8988T (cell line): Measurements from ENCODE around the gene LRP1B.

Source experiments
- DNase-seq: peaks from one replicate; pipeline ENCODE4 v3.0.0; 2011

The LRP1B gene

DNA sequence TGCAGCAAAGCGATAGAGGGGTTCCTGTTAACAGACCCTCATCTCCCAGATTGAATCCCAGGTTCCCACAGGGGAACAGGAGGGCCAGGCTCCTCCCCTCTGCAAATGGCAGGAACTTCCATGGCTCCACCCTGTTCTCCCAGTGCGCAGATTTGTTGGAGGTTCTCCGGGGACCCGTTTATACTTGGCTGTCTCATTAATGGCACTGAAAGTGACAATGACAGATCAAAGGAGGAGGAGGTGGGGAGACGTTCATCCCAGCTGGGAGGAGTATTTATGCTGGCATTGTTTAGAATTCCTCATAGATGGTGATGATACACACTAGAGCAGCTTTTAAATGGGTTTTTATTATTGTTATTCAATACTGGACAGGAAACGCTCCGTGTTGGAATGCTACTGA, 186.9 kb downstream of the LRP1B start:
- DNase-seq: no peak

GRCh38 chr2:141942006-141942789, 188.6 kb downstream of the LRP1B start:
- DNase-seq: no peak

- no peak for DNase-seq
Observed at GRCh38 chr2:141941210-141941714, 189.6 kb downstream of the LRP1B start.

DNA sequence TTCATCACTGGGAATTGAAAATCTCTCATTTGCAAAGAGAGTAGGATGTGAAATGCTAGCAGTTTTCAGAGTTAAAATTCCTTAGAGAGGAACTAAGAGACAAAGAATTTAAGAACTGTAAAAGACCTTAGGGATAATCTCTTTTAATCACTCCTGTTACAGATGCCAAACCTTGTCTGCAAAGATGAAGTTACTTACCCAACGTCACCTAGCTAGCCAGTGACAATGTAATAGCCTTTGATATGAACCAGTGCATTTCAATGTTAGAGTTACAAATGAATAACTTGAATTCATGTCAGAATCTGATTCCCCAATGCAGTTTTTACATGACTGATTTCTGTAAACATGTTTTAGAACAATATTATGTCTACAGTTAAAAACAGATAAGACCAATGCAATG, 190.1 kb downstream of the LRP1B start:
- no peak for DNase-seq

DNA sequence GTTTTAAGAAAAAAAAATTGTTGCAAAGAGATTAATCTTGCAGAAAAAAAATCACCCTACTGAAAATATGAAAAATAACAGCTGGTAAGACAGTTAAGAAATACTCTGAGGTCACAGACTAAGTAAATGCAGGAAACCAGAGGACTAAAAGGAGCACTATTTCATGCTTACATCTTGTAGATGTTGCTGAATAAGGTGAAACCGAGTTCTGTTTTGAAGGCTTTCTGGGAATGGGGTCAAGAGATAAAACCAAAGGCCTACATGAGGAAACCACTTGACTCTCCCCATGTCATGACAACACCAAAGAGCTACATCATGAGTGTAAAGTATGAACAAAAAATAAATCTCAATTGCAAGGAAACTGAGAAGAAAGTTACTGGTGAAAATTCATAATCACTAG, 197.6 kb downstream of the LRP1B start:
- DNase-seq: no peak

DNA sequence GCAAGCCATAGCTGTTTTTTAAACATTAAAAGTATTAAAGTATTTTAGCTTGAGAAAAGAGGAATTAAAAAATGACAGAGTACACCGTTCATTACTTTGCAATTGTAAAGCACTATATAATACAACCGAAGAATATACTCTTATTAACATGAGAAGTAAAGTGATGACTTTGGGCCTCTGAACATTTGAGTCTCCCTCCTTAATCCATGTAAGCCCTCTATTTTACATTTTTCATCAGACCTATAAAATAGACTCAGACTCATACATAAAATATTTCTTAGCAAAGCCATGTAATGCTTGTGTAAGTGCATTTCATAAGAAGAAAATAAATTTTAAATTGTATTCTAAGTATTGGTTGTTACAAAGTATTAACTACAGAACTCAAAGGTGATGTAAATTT, 198.6 kb downstream of the LRP1B start:
- DNase-seq: no peak

GRCh38 chr2:141931797-141932196, 199.0 kb downstream of the LRP1B start:
- no peak for DNase-seq

DNA sequence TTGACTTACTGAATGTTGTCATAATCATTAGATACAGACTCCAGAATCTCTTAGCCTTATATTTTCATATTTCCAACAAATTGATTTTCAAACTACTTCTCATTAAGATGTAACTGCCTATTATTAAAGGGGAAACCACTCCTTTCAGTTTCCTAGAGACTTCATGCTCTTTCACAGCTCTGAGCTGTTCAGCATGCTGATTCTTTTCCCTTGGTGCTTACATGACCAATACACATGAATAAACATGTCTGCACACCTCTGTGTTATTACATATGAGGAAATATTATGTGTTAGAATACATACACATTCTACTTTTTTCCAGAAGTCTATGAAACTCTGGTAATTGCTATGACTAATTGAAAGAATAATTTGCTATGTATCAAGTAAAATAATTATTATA, 200.0 kb downstream of the LRP1B start:
- no peak for DNase-seq

GRCh38 chr2:141929331-141930252, 201.2 kb downstream of the LRP1B start:
- no peak for DNase-seq

GRCh38 chr2:141928476-141928875, 202.3 kb downstream of the LRP1B start:
- no peak for DNase-seq

DNA sequence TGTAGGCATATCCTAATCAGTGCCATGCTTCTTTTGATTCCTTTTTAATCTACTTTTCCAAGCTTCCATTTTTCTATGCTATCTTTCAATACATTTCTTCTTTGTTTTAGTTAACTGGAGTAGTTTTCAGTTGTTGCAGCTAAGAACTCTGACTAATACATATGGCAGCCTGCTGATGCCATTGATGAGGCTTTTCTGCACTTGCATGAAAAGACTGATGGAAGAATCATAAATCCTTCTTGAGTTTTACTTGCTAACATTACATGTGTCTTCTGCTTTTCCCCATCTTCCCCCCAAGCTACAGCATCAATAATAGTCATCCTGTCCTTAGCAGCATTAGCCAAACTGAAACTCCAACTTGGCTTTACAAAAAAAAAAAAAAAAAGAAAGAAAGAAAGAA, 203.3 kb downstream of the LRP1B start:
- DNase-seq: no peak

- no peak for DNase-seq
Observed at GRCh38 chr2:141925511-141925910, 205.3 kb downstream of the LRP1B start.

DNA sequence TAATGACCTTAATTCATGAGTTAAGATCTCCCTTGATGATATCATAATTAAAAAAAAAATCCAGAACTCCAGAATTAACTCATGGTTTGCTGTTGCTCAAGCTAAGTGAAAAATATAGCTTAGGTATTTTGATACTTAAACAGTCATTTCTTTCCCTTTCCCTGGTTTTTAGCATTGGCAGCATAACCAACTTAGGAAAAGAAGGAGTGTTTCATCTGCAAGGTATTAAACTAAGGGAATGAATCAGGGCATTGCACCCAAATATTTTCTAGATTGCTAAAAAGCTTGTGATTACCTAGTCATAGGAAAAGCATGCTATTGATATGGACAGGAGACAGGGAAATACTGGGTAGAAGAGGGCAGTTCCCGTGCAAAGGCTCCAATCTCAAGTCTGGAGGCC, 207.2 kb downstream of the LRP1B start:
- no peak for DNase-seq

DNA sequence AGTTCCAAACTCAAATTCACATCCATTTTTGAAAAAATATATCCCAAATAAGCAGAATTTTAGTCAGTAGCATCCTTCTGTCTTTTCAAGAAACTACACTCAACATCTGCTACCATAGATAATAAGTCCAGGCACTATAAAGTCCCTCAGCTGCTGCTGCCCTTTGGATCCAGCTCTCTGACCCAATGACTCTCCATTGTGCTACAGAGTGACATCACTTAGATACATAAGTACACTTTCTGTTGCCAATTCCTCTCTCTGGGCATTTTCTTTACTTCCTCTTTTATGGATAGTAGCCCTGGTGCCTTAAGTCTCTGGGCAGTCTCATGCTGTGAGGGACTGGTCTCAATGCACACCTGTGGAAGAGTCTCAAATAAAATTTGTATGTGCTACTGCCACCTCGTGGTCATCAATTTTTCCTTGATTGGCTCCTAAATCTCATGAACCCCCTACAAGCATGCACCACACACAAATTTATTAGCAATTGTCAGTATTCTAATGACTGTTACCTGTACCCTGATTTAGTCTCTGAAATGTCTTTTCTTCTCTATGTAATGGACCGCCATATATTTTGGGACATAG, 219.2 kb downstream of the LRP1B start:
- DNase-seq: no peak

DNA sequence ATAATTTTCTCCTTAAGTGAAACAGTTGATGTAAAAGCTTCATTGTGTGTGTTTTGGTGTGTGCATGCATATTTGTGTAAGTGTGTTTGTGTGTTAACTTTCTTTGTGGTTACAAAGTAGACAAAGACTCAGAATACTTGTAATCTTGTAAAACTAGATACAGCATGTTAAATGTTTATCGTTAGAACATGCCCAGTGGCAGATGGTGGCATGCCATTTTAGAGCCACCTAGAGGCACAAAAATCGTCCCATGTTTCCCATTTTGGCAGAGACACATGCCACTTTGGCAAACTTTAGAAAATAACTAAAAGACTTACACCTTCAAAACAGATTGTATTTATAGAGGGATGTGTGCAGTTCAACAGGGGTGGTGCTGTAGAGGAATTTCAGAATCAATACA, 224.1 kb downstream of the LRP1B start:
- DNase-seq: no peak

DNA sequence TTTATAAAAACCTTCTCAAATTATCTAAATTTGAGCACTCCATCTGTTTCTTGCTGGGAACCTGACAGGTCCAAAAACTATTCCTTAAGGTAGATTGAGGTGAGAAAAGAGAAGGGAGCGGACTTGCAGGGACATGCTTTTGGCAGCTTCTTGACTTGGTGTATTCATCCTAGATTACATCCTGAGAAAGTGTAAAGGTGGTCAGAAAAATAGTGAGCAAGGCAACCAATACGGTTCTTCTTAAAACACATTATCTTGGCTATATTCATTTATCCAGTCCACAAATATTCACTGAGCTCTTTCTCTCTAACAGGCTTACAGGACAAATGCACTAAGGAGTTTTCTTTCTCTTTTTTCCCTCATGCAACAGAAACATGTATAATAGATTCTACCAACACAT, 230.0 kb downstream of the LRP1B start:
- DNase-seq: no peak

DNA sequence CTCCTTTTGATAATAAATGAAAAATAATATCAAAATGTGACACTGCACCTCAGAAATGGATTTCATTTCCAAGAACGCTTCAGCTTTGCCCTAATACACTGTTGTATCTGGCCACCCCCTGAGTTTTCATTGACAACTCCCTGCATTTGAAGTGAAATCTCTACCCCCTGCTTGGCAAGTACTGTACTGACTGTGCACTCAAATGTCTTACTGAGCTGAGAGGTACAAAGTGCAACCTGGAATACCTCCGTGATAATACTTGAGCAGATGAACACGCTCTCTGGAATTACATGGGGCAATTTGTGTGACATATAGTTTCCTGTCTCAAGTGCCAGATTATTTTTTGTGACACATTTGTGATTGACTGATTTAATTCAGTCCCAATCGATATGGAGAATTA, 231.1 kb downstream of the LRP1B start:
- no peak for DNase-seq

- no peak for DNase-seq
Observed at GRCh38 chr2:141889788-141890187, 241.0 kb downstream of the LRP1B start.

- no peak for DNase-seq
Observed at GRCh38 chr2:141888987-141889555, 241.7 kb downstream of the LRP1B start.

- DNase-seq: no peak
Observed at GRCh38 chr2:141887363-141887762, 243.5 kb downstream of the LRP1B start.

DNA sequence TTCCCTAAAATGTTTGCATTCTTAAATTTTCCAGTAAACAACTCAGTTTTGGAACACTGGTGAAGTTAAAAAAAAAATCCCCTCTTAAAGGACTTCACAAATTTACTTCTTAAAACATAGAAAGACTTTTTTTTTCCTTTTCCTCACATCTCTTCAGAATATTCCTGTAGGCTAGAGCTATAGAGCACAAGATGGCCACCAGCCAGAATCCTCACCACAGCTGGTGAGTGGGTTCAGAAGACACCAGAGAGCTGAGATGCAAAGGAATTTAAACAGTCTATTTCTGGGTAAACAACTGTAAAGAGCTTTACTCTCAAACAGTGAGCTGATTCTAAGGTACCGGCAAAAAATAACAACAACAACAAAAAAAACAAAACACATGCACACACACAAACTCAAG, 252.8 kb downstream of the LRP1B start:
- DNase-seq: no peak

GRCh38 chr2:141871913-141872634, 258.7 kb downstream of the LRP1B start:
- DNase-seq: no peak

DNA sequence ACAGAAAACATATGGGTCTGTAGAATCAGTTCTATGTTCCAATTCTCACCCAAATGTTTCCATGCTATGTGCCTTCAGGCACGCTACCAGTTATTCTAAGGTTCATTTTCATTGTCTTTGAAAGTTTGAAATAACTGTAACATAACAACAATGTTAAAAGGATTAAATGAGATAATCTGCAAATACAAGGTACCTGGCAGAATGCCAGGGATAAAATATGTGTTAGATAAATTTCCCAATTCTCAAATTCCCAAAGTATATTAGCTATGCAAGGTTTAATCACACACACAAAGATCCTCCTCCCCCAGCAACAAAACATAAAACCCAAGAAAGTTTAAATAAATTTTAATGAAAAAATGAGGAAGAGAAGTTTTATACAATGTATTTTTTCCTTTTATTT, 261.2 kb downstream of the LRP1B start:
- no peak for DNase-seq
